ENCODE results near the gene CLK3. TPM values are rescaled to one million over a fixed set of nuclear protein-coding genes. Genes with fewer than 3 reads are reported as not detected.
"Not testable (repeated sequence)": the region's sequence is repeated elsewhere in the genome, so short reads cannot be mapped to it uniquely, and the experiment has no call there.

The CLK3 gene
- total RNA-seq, 2 donors from 2014 or later: 90.8 to 92.9 TPM

- intact Hi-C loops (cut with DNase I, micrococcal nuclease): loop anchor here in 1 of 2 donors (10.0 kb wide), 1 partner anchor 72 kb away; the partner anchor contains the start of gene ARID3B
- peak; percentile 45 for ATAC-seq
- DNase-seq: peak; percentile 90 to 93
These were observed 817 bp downstream of the CLK3 start for GRCh38 chr15:74616366-74616939.

GRCh38 chr15:74616996-74617395 is 1.4 kb downstream of the CLK3 start:
- intact Hi-C loops (cut with DNase I, micrococcal nuclease): loop anchor here in 1 of 2 donors (10.0 kb wide), 1 partner anchor 72 kb away; the partner anchor contains the start of gene ARID3B
- no peak for ATAC-seq

GRCh38 chr15:74618841-74619596 is 3.4 kb downstream of the CLK3 start:
- intact Hi-C loops (cut with DNase I, micrococcal nuclease): loop anchor here in 1 of 2 donors (10.0 kb wide), 1 partner anchor 74 kb away; the partner anchor contains the start of gene ARID3B
- DNase-seq (no peak), ATAC-seq (no peak)

More at GRCh38 chr15:74616996-74617395, 1.4 kb downstream of the CLK3 start:
- DNase-seq: no peak

GRCh38 chr15:74619916-74620635 is 4.4 kb downstream of the CLK3 start:
- intact Hi-C loops (cut with DNase I, micrococcal nuclease): loop anchor here in 1 of 2 donors (10.0 kb wide), 2 partner anchors 75 to 245 kb away; partner anchors contain the start of gene ARID3B
- DNase-seq (no peak), ATAC-seq (no peak)

- ATAC-seq (peak; percentile 68), DNase-seq (peak; percentile 64 to 76)
- intact Hi-C loops (cut with DNase I, micrococcal nuclease): loop anchor here in 1 of 2 donors (10.0 kb wide), 1 partner anchor 246 kb away; no protein-coding TSS in a partner anchor
These were observed 5.3 kb downstream of the CLK3 start for GRCh38 chr15:74620636-74621545.

GRCh38 chr15:74621546-74621920 is 5.9 kb downstream of the CLK3 start:
- intact Hi-C loops (cut with DNase I, micrococcal nuclease): loop anchor here in 1 of 2 donors (10.0 kb wide), 1 partner anchor 247 kb away; no protein-coding TSS in a partner anchor
- ATAC-seq: no peak
- DNase-seq: no peak

- ATAC-seq (no peak), DNase-seq (no peak)
- intact Hi-C loops (cut with DNase I, micrococcal nuclease): loop anchor here in 1 of 2 donors (10.0 kb wide), 1 partner anchor 247 kb away; no protein-coding TSS in a partner anchor
These were observed 6.3 kb downstream of the CLK3 start for GRCh38 chr15:74621936-74622335.

- no peak for ATAC-seq
- no peak for DNase-seq
- intact Hi-C loops (cut with DNase I, micrococcal nuclease): loop anchor here in 1 of 2 donors (10.0 kb wide), 1 partner anchor 248 kb away; no protein-coding TSS in a partner anchor
These were observed 7.1 kb downstream of the CLK3 start for GRCh38 chr15:74622758-74623157.

GRCh38 chr15:74624020-74624602 is 8.5 kb downstream of the CLK3 start:
- intact Hi-C loops (cut with DNase I, micrococcal nuclease): loop anchor here in 1 of 2 donors (10.0 kb wide), 1 partner anchor 249 kb away; no protein-coding TSS in a partner anchor
- ATAC-seq (no peak), DNase-seq (no peak)

GRCh38 chr15:74625693-74626092 is 10.1 kb downstream of the CLK3 start:
- intact Hi-C loops (cut with DNase I, micrococcal nuclease): loop anchor here in 1 of 2 donors (10.0 kb wide), 1 partner anchor 251 kb away; no protein-coding TSS in a partner anchor
- DNase-seq (no peak), ATAC-seq (no peak)

- DNase-seq: no peak
- intact Hi-C loops (cut with DNase I, micrococcal nuclease): loop anchor here in 1 of 2 donors (10.0 kb wide), 1 partner anchor 252 kb away; no protein-coding TSS in a partner anchor
- ATAC-seq: no peak
These were observed 10.7 kb downstream of the CLK3 start for GRCh38 chr15:74626336-74626735.

GRCh38 chr15:74626752-74627692 is 11.4 kb downstream of the CLK3 start:
- no peak for DNase-seq
- no peak for ATAC-seq
- intact Hi-C loops (cut with DNase I, micrococcal nuclease): loop anchor here in 1 of 2 donors (10.0 kb wide), 1 partner anchor 252 kb away; no protein-coding TSS in a partner anchor

GRCh38 chr15:74627766-74628165 is 12.1 kb downstream of the CLK3 start:
- ATAC-seq: no peak
- intact Hi-C loops (cut with DNase I, micrococcal nuclease): loop anchor here in 1 of 2 donors (10.0 kb wide), 1 partner anchor 253 kb away; no protein-coding TSS in a partner anchor
- no peak for DNase-seq

GRCh38 chr15:74628199-74628598 is 12.6 kb downstream of the CLK3 start:
- ATAC-seq (no peak), DNase-seq (no peak)
- intact Hi-C loops (cut with DNase I, micrococcal nuclease): loop anchor here in 1 of 2 donors (10.0 kb wide), 1 partner anchor 253 kb away; no protein-coding TSS in a partner anchor

- DNase-seq (no peak), ATAC-seq (no peak)
- intact Hi-C loops (cut with DNase I, micrococcal nuclease): loop anchor here in 1 of 2 donors (10.0 kb wide), 1 partner anchor 254 kb away; no protein-coding TSS in a partner anchor
These were observed 13.3 kb downstream of the CLK3 start for GRCh38 chr15:74628949-74629348.

- DNase-seq, ATAC-seq: not testable (repeated sequence)
- intact Hi-C loops (cut with DNase I, micrococcal nuclease): loop anchor here in 1 of 2 donors (10.0 kb wide), 2 partner anchors 255 to 305 kb away; partner anchors contain the start of gene COX5A
These were observed 14.1 kb downstream of the CLK3 start for GRCh38 chr15:74629696-74630095.

Data from left colon (tissue), 2 donors.